Smooth muscle cell of the brain vasculature (primary cell): ENCODE data around the gene HOXB13.

ENCODE experiments used
- DNase-seq: peaks from one replicate; pipeline ENCODE4 v3.0.0-alpha.2; 2012; ENCODE audit warnings: low read depth, low spot score

Gene HOXB13

DNA sequence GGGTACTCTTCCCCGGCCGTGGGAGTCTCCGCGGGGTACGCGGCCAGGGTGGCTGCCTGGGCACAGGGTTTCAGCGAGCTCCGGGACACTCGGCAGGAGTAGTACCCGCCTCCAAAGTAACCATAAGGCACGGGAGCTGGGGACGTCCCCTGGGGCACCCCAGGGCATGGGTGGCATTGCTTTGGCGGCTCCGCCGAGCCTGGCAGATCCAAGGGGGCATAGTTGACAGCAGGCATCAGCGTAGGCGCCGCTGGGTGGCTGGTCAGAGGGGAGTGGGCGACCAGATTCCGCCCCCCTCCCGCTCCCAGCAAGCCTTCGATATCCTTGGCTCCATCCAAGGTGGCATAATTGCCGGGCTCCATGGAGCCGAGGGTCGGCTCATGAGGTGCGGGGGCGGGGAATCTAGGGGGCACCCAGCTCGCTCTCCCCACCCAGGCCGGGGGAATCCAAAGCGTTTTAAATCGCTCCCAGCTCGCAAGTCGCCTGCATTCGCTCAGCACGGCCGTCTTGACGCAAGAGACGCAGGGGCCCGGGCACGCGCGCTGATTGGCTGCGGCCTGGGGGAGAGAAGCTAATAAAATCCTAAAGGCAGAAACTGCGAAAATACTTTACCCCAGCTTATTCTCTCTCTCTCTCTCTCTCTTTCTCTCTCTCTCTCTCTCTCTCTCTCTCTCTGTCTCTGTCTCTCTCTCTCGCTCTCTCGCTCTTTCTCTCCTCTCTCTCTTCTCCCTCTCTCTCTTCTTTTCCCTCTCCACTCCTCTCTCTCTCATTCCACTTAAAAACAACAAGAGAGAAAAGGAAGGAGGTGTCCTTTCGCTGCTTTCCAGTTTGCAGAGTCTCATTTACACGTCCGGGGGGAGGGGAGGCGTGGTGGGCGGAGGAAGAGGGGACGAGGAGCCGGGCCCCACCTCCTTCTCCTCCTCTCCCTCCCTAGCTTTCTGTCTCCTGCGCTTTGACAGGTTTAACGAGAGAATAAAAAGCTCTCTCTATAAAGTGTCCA, at the start of gene HOXB13:
HOXB13 (minus strand) TSS at position 519 of the 1,000 bp plus-strand sequence; CDS start at position 362, 157 bp downstream.
- DNase-seq: no peak

DNA sequence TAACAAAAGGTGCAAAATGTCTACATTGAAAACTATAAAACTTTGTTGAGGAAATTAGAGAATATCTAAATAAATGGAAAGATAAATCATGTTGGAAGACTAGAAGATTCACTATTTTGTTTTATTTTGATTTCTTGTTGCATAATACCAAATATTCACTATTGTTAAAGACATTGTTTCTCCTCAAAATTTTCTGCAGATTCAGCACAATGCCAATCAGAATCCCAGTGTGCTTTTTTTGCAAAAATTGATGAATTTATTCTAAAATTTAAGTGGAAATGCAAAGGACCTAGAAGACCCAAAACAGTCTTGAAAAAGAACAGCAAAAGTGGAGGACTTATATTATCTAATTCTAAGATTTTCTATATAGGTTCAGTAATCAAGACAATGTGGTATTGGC, 48.1 kb upstream of the HOXB13 start:
- no peak for DNase-seq

- no peak for DNase-seq
Observed at GRCh38 chr17:48773245-48773644, 44.7 kb upstream of the HOXB13 start.

GRCh38 chr17:48770954-48771353, 42.4 kb upstream of the HOXB13 start:
- DNase-seq: no peak

DNA sequence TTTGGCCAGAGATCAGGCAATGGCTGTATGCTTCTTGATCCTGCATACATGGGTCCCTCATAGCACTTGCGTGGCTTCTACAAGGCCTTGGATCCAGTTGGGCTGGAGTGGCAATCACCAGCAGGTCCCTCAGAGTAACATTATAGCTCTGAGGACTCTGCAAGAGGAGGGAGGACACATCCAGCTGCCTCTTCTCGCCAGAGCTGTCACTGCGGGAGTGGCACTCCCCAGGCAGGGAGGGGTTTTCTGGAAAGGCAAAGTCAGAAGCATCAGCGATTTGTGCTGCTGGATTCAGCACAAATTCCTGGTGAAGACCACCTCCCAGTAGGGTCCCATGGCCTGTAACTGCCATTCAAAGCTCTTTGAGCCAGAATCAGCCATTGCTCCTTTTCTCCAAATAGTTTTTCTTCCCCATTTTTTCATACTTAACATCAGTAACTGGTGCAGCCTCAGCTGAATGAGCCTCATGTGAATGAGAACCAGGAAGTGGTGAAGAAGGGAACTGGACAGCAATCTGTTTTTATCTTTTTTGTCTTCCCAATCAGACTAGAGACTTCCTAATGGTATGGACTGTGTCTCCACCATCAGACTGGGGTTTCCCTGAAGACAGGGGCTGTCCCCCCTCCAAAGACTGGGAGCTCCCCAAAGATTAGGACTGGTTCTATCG, 40.6 kb upstream of the HOXB13 start:
- DNase-seq: no peak

DNA sequence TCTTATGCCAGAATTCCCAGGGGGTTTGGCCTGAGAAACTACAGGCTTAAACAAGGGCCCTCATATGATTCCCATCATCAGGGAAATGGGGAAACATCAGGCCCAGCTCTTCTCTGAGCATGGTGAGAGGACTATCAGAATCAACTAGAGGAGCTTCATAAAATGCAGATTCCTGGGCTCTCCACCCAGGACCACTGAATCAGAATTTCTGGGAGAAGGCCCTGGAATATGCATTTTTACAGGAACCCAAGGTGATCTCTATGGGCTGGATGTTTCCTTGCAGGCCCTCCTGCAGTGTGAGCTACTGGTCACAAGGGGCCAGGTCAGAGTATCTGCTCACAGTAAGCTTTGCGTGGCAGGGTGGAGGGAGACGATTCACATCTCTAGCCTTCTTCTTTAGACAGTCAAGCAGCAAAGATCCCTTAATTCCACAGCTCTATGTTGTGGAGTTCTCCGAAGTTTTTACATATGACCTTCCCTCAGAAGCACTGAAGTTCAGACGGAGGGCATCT, 38.8 kb upstream of the HOXB13 start:
- DNase-seq: no peak

GRCh38 chr17:48761114-48761513, 32.6 kb upstream of the HOXB13 start:
- no peak for DNase-seq

GRCh38 chr17:48760411-48760810, 31.9 kb upstream of the HOXB13 start:
- no peak for DNase-seq

- DNase-seq: no peak
Observed at GRCh38 chr17:48759288-48759687, 30.7 kb upstream of the HOXB13 start.

- DNase-seq: no peak
Observed at GRCh38 chr17:48757524-48757961, 29.0 kb upstream of the HOXB13 start.

GRCh38 chr17:48756830-48757251, 28.3 kb upstream of the HOXB13 start:
- DNase-seq: no peak

- no peak for DNase-seq
Observed at GRCh38 chr17:48755356-48755755, 26.8 kb upstream of the HOXB13 start.

DNA sequence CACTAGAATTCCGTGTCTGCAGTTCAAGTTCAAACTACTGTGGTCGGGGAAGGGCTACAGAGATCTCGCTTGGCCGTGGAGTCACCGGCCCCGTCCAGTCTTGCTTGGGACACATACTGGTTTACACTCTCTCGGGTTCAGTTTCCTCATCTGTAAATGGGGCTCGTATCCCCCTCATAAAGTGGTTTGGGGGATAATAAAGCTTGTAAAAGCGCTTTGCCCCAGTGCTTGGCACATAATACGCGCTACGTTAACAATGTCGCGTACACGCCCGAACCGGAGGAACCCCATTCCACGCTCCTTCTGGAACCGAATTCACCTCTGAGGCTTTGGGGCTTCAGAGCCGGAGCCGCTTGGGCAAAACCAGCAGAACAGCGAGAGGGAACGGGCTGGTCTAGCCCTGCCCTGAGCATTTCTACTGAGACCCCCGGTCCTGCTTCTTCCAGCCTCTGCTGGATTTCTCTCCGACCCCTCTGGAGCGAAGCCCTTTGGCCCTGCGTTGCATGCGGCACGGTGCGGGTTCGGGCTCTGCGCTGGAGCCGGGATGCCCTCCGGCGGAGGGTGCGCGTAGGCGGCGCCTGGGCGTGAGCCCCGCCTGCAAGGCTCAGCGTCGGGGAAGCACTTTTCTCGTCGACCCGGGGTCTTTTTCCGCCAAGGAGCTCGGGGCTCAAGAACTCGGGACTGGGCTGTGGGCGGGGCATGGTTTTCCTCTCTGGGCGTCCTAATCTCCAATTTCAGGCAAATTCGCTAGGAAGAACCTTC, 26.1 kb upstream of the HOXB13 start:
- no peak for DNase-seq

DNA sequence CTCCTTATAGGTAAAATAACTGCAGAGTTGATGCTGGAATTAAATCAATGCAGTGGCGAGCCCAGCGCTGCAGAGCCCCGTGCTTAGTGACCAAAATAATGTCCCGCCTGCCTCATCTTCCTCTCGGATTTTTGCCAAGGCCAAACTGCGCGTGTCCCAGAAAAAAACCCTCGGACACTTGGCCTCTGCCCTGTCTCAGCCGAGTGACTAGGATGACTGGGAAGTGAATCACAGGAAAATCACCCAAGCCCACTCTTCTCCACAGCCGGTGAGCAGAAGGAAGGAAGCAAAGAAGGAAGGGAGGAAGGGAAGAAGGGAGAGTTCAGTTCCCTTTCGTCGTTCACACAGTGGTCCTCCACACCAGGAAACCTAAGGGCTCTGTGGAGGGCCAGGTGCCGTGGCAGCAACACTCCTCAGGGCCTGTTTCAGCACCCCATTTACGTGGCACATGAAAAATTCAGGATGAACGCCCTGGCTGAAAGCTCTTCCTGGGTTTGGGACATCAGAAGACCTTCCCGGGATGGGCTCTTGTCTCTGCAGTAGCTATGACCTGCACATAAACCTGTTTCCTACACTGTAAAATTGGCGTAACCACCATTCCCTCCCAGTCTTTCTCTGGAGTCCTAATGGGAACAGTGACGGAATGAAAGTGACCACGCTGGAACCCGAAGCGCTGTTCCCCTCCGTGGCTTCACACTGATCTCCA, 25.4 kb upstream of the HOXB13 start:
- no peak for DNase-seq

- DNase-seq: no peak
Observed at GRCh38 chr17:48752399-48753288, 24.1 kb upstream of the HOXB13 start.

GRCh38 chr17:48751733-48752398, 23.3 kb upstream of the HOXB13 start:
- no peak for DNase-seq

DNA sequence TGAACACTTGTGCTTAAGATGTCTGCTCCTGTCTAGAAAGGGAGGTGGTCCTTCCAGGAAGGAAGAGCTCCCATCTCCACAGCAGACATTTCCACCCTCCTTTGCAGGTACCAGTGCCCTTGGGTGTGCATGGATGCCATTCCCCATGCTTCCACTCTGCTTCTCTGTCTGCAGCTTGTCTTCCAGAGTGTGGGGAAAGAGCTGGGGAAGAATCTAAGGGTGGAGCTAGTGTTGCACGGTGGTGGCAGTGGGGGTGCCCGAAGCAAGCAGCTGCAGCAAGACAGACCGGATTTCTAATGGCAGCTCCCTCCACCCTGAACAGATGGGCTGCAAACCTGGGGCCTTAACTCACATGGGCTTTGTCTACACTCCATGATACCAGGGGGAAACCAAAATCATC, 22.6 kb upstream of the HOXB13 start:
- DNase-seq: no peak

DNA sequence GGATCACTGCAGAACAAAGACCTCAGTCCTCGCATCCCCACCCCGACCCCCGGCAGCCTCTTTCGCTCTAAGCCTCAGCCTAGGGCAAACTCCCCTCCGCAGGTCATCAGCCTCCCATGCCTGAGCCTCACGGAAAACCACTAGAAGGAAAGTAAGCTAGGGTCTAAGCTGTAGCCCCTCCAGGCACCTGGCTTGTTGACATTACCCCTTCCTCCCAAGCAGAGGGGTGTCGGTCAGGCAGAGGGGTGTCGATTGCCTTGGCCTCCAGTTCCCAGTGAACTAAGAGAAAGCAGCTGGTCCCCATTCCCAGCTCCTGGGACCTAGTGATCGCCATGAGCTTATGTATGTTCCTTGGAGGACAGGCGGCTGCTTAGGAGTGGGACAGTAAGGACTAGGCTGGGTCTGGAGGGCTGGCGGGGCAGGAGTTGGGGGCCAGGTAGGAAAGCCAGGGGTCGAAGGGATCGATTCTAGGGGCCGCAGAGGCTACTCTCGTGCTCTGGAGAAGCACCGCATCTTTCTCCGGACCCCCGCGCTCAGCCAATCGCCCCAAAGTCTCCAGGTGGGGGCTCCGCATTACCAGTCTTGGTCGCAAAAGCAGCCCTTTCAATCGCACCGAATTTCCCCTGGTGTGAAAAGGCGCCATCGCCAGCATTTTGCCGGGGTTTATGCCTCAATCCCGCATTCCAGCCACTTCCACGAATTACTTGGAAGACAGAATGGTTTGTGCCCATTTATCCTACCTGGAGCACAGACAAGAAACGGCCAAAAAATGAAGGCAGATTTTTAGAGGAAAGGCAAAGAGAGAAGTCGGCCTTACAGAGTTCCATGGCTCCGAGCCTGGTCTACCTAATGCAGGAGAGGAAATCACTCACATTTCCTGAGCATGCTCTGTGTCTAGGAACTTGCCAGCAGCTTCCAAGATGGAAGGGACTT, 21.3 kb upstream of the HOXB13 start:
- DNase-seq: no peak
